Calu3 (cell line): ENCODE measurements around the gene AP2B1. TPM values are rescaled to one million over a fixed set of nuclear protein-coding genes. Genes with fewer than 3 reads are reported as not detected.

Source experiments
- BruUV-seq: library from RNA; stranded (reverse); fragments of 400-500 nt; replicated peaks from 2 replicates; lab custom pipeline; 2021; lab: Mats Ljungman, UMichigan
- CTCF ChIA-PET: fragments of 300-600 bp; sonication (Branson Sonifier 250); formaldehyde crosslinking; loops from one replicate; lab custom pipeline; 2022; ENCODE audit warnings: antibody characterized with exemption; lab: Charles Lee
- DNase-seq: peaks from one replicate; pipeline ENCODE4 v3.0.0; 2022
- H3K27ac Mint-ChIP-seq: one replicate; pipeline ENCODE4 v1.8.0; 2022; ENCODE audit warnings: mixed read lengths; ENCODE audit not compliant: unreplicated experiment
- H3K27me3 Mint-ChIP-seq: one replicate; pipeline ENCODE4 v1.8.0; 2022; ENCODE audit warnings: mixed read lengths; ENCODE audit not compliant: unreplicated experiment
- H3K36me3 Mint-ChIP-seq: one replicate; pipeline ENCODE4 v1.8.0; 2022; ENCODE audit warnings: mild to moderate bottlenecking, moderate library complexity, mixed read lengths; ENCODE audit not compliant: insufficient read depth, unreplicated experiment
- H3K4me1 Mint-ChIP-seq: one replicate; pipeline ENCODE4 v1.8.0; 2022; ENCODE audit warnings: mild to moderate bottlenecking, low read depth, mixed read lengths; ENCODE audit not compliant: unreplicated experiment
- H3K4me3 Mint-ChIP-seq: one replicate; pipeline ENCODE4 v1.8.0; 2022; ENCODE audit warnings: mild to moderate bottlenecking, low read depth, moderate library complexity, mixed read lengths; ENCODE audit not compliant: unreplicated experiment
- H3K9me3 Mint-ChIP-seq: one replicate; pipeline ENCODE4 v1.8.0; 2022; ENCODE audit warnings: low read depth, mixed read lengths; ENCODE audit not compliant: unreplicated experiment
- CTCF ChIP-seq: fragments of 200-600 bp; IDR thresholded peaks from one replicate; pipeline ENCODE4 v1.8.0; 2022; ENCODE audit warnings: antibody characterized with exemption; ENCODE audit not compliant: unreplicated experiment
- intact Hi-C: fragments of 100-400 bp; cut with micrococcal nuclease; formaldehyde crosslinking; loops from one replicate; pipeline ENCODE4 v1.10.0; 2022; ENCODE audit not compliant: unreplicated experiment
- total RNA-seq: library from RNA; stranded (reverse); gene quantifications from 2 replicates; pipeline ENCODE4 v1.2.3, GENCODE V29; 2022

AP2B1 gene
- total RNA-seq, 1 experiment from 2014 or later = 309 TPM

GRCh38 chr17:35705705-35706104, 118.6 kb downstream of the AP2B1 start:
- intact Hi-C loops = no loop called here
- Mint-ChIP-seq H3K27ac (no peak overlapping the region), H3K4me1 (peaks cover 16% of the 10 kb centered on the region), H3K27me3 (no peaks in the 10 kb centered on the region), H3K36me3 (peaks cover 18% of the 10 kb centered on the region), H3K4me3 (no peak overlapping the region), H3K9me3 (no peaks in the 10 kb centered on the region)
- no peak for DNase-seq
- no TSS peak for BruUV-seq
- no peak for TF ChIP-seq CTCF
- CTCF ChIA-PET = interaction anchor here (0.6 to 1.0 kb wide), 2 partner anchors 17 to 650 kb away, joined by 3 read pairs; no protein-coding TSS in a partner anchor

- DNase-seq = no peak
- H3K36me3 Mint-ChIP-seq = peaks cover 24% of the 10 kb centered on the region
- intact Hi-C loops = no loop called here
- CTCF ChIA-PET = no interaction called here
- no TSS peak for BruUV-seq
- no peaks in the 10 kb centered on the region for H3K27me3 Mint-ChIP-seq
- no peaks in the 10 kb centered on the region for H3K9me3 Mint-ChIP-seq
- peak overlapping the region; percentile 56 for H3K27ac Mint-ChIP-seq
- no peak for TF ChIP-seq CTCF
- H3K4me3 Mint-ChIP-seq = no peak overlapping the region
- peaks cover 16% of the 10 kb centered on the region for H3K4me1 Mint-ChIP-seq
Measured at GRCh38 chr17:35708149-35708548, 121.0 kb downstream of the AP2B1 start.

GRCh38 chr17:35708951-35709350, 121.8 kb downstream of the AP2B1 start:
- Mint-ChIP-seq H3K27ac (no peak overlapping the region), H3K27me3 (no peaks in the 10 kb centered on the region), H3K4me3 (no peak overlapping the region), H3K9me3 (no peaks in the 10 kb centered on the region), H3K36me3 (peaks cover 24% of the 10 kb centered on the region), H3K4me1 (peaks cover 16% of the 10 kb centered on the region)
- DNase-seq = no peak
- no TSS peak for BruUV-seq
- intact Hi-C loops = no loop called here
- CTCF ChIA-PET = no interaction called here
- no peak for TF ChIP-seq CTCF

GRCh38 chr17:35709874-35710273, 122.8 kb downstream of the AP2B1 start:
- intact Hi-C loops = no loop called here
- CTCF ChIA-PET = interaction anchor here (1.2 kb wide), 1 partner anchor 54 kb away, joined by 3 read pairs; no protein-coding TSS in a partner anchor
- Mint-ChIP-seq H3K27me3 (no peaks in the 10 kb centered on the region), H3K4me1 (peaks cover 16% of the 10 kb centered on the region), H3K27ac (no peak overlapping the region), H3K4me3 (no peak overlapping the region), H3K9me3 (no peaks in the 10 kb centered on the region), H3K36me3 (peaks cover 24% of the 10 kb centered on the region)
- no peak for DNase-seq
- BruUV-seq = no TSS peak
- no peak for TF ChIP-seq CTCF
